Naive B cell (primary cell): Measurements from ENCODE around the gene ZNF536. TPM values are rescaled to one million over a fixed set of nuclear protein-coding genes. Genes with fewer than 3 reads are reported as not detected.

Experiments
- ATAC-seq, 2 donors: fragments of 150-1000 bp; cut with Tn5 transposase; 2 replicates each; pipeline ENCODE4 v1.10.0; 2021; ENCODE audit warnings: low read depth in 2 of 2, mild to moderate bottlenecking in 2 of 2, moderate library complexity in 2 of 2
- DNase-seq: peaks from one replicate; pipeline ENCODE4 v3.0.0; 2022
- H3K27ac Mint-ChIP-seq, 6 donors: one replicate each; pipeline ENCODE4 v1.8.0; 2020 to 2022; ENCODE audit warnings: mild to moderate bottlenecking in 6 of 6, mixed read lengths in 6 of 6, moderate library complexity in 5 of 6, inconsistent platforms in 2 of 6
- H3K27me3 Mint-ChIP-seq, 3 donors: one replicate each; pipeline ENCODE4 v1.8.0; 2021 to 2022; ENCODE audit warnings: mixed read lengths in 3 of 3, mild to moderate bottlenecking in 1 of 3
- H3K36me3 Mint-ChIP-seq, 2 donors: one replicate each; pipeline ENCODE4 v1.8.0; 2020 to 2022; ENCODE audit warnings: mixed read lengths in 2 of 2, inconsistent platforms in 1 of 2, mild to moderate bottlenecking in 1 of 2
- H3K4me1 Mint-ChIP-seq, 3 donors: one replicate each; pipeline ENCODE4 v1.8.0; 2020 to 2022; ENCODE audit warnings: mixed read lengths in 3 of 3, inconsistent platforms in 1 of 3, mild to moderate bottlenecking in 1 of 3, moderate library complexity in 1 of 3
- H3K4me3 Mint-ChIP-seq, 8 donors: one replicate each; pipeline ENCODE4 v1.8.0; 2020 to 2022; ENCODE audit warnings: mild to moderate bottlenecking in 8 of 8, mixed read lengths in 8 of 8, moderate library complexity in 8 of 8, inconsistent platforms in 2 of 8
- H3K9me3 Mint-ChIP-seq, 7 donors: one replicate each; pipeline ENCODE4 v1.8.0; 2020 to 2022; ENCODE audit warnings: mixed read lengths in 7 of 7, mild to moderate bottlenecking in 5 of 7, inconsistent platforms in 2 of 7, moderate library complexity in 1 of 7
- polyA plus RNA-seq, 6 donors: library from polyadenylated mRNA; unstranded; fragments of 300-500 nt; fragmentation: Illumina TruSeq; gene quantifications; one replicate each; pipeline ENCODE4 v1.2.3, GENCODE V29; 2021; ENCODE audit warnings: low read depth in 6 of 6

The ZNF536 gene
- polyA plus RNA-seq, 6 donors from 2014 or later = 0.08 TPM; not detected in 5

DNA sequence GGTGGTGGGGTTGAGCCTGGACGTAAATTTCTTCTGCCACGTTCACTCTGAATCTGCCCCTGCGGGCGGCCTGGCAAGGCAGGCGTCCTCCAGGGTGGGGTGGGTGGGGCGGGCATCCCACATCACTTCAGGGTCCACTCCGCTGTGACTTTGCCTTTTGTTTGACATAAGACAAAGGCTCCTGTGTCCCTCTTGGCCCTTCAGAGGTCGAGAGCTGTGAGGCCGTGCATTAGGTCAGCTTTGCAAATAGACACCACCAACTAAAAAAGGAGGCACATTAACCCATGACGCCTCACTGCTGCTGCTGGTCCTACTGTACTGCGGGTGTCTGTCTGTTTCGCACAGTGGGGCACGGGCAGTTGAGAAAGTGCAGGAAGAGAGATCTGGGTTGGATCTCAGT is 10.5 kb upstream of the ZNF536 start:
- Mint-ChIP-seq H3K4me1 (peaks cover 0 to 4% (median 0%) of the 10 kb centered on the region in 3 donors), H3K27me3 (peaks cover 25 to 45% (median 45%) of the 10 kb centered on the region in 3 donors), H3K9me3 (peaks cover 0 to 5% (median 1%) of the 10 kb centered on the region in 7 donors), H3K4me3 (no peak overlapping the region), H3K36me3 (no peaks in the 10 kb centered on the region), H3K27ac (no peak overlapping the region)
- DNase-seq (no peak), ATAC-seq (no peak)

DNA sequence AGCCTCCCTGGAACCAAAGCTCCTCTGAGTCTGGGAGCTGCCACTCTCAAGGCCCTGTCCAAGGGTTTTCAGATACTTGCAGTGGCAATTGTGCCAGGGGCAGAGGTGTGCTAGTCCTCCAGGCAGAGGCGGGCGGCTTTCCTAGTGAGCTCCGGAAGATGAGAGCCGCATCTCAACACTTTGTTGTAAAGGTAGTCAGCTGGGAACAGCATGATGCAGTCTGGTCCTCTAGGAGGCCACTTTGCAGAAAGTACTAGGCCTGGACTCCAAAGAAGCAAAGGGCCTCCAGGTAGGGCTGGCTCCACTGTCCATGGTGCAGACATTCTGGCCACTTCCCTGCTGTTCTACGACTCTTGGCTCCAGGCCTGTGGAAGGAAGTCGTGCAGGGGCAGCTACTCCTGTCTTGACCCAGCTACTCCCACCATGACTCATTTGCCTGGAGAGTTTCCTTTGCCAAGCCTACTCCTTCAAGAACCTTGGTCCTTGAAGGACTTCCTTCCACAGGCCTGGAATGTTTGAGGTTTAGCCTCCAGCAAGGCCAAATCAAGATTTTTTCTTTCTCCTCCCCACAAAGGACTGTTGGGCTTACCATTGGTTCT is 9.9 kb upstream of the ZNF536 start:
- no peak for ATAC-seq

DNA sequence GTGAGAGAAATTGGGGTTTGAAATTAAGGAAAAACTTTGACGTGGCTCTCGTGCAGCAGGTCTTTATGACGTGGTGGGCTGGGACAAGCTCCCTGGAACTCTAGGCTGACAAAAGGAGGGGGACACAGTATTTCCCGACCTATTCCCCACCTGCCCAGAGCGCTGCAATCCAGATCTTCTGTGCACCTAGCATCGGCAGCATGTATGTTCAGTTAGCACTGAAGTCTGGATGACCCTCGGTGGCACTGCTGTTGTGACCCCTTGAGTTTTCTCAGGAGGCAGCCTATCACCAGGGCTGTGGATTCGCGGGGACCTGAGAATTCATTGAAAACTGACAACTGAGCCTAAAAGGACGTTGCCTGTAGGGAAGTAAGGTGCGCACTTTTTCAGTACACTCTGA is 9.1 kb upstream of the ZNF536 start:
- peak overlapping the region in 1 of 8 donors; percentile 17 for H3K4me3 Mint-ChIP-seq
- peaks cover 0 to 4% (median 0%) of the 10 kb centered on the region in 7 donors for H3K9me3 Mint-ChIP-seq
- H3K27me3 Mint-ChIP-seq = peaks cover 28 to 51% (median 37%) of the 10 kb centered on the region in 3 donors
- H3K4me1 Mint-ChIP-seq = peaks cover 0 to 4% (median 0%) of the 10 kb centered on the region in 3 donors
- no peak for DNase-seq
- no peak for ATAC-seq
- H3K27ac Mint-ChIP-seq = no peak overlapping the region
- H3K36me3 Mint-ChIP-seq = no peaks in the 10 kb centered on the region

More for the DNA sequence above, 9.9 kb upstream of the ZNF536 start:
- no peak overlapping the region for H3K4me3 Mint-ChIP-seq
- H3K27me3 Mint-ChIP-seq = peaks cover 25 to 46% (median 39%) of the 10 kb centered on the region in 3 donors
- H3K9me3 Mint-ChIP-seq = peaks cover 0 to 4% (median 0%) of the 10 kb centered on the region in 7 donors
- peaks cover 0 to 4% (median 0%) of the 10 kb centered on the region in 3 donors for H3K4me1 Mint-ChIP-seq
- H3K27ac Mint-ChIP-seq = no peak overlapping the region
- no peak for DNase-seq
- no peaks in the 10 kb centered on the region for H3K36me3 Mint-ChIP-seq

DNA sequence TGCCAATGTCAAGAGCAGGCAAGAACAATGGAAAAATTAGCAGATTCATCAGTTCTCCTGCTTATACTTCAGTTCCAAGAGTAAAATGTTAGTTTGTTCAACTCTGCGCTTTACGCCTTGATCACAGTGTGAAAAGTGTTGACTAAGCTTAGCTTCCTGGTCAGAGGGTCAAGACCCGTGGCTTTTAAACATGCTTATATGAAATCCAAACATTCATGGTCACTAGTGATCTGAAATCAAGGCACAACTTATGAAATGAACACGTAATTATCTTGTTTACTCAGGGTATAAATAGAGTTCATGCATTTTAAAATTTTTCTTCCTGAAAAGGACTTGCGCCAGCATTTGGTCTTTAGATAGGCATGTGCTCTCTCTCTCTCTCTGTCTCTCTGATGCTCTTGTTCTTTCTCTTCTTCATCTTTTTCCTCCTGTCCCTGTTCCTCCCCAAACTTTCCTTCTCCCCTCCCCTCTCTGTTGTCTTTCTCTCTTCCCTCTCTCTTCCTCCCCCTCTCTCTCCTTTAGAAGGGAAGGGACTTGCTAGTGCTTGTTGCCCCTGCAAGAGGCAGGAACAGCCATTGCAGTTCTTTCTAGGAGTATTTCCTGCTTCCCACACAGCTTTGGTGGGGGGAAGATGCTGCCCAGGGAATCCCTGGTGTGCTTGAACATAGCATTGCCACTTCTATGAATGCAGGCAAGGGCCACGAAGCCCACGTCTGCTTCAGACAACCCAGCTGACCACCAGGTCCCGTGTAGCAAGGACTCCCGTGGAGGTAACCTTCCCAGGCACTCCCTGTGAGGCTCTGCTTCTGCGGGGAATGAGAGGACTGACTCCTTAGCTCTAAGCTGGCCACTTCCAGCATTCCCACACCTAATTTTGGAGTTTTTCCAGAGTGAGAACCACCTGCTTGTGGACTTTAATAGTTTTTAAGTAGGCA is 7.1 kb upstream of the ZNF536 start:
- Mint-ChIP-seq H3K4me1 (peaks cover 0 to 4% (median 0%) of the 10 kb centered on the region in 3 donors), H3K4me3 (no peak overlapping the region), H3K36me3 (no peaks in the 10 kb centered on the region), H3K27ac (no peak overlapping the region), H3K9me3 (peaks cover 0 to 4% (median 0%) of the 10 kb centered on the region in 7 donors), H3K27me3 (peaks cover 23 to 37% (median 32%) of the 10 kb centered on the region in 3 donors)
- ATAC-seq = no peak
- DNase-seq = no peak

DNA sequence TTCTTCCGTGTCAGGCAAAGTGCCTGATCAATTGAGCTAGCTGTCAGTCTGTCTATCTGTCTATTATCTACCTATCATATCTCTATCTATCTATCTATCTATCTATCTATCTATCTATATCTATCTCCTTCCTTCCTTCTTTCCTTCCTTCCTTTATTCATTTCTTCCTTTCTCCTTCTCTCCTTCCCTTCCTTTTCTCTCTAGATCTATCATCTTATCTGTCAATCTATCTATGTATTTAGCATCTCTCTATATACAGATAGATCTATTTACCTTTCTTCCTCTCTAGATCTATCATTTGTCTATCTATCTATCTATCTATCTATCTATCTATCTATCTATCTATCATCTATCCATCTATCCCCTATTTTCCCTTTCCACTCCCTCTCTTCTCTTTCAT is 5.9 kb upstream of the ZNF536 start:
- H3K9me3 Mint-ChIP-seq = peaks cover 0 to 4% (median 0%) of the 10 kb centered on the region in 7 donors
- DNase-seq = no peak
- no peak overlapping the region for H3K4me3 Mint-ChIP-seq
- peaks cover 11 to 29% (median 25%) of the 10 kb centered on the region in 3 donors for H3K27me3 Mint-ChIP-seq
- ATAC-seq = no peak
- H3K36me3 Mint-ChIP-seq = no peaks in the 10 kb centered on the region
- no peaks in the 10 kb centered on the region for H3K4me1 Mint-ChIP-seq
- H3K27ac Mint-ChIP-seq = no peak overlapping the region

DNA sequence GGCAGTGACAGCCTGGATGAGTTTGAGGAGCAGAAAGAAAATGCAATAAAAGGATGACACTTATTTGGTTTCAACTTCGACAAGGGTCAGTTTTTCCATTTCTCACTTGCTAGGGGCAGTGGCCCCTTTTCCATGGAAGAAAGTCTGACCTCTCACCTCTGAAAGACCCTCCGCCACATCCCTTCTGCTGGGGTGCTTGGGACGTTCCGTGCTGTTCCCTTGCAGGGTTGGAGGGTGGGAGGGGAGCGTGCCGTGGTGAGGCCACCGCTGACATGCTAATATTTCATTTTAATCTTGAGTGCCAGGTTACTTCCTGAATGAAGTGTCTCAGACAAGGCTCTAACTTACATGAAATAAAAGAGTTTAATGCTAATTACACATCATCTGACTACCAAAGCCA is 5.2 kb upstream of the ZNF536 start:
- H3K27me3 Mint-ChIP-seq = peaks cover 14 to 30% (median 26%) of the 10 kb centered on the region in 3 donors
- ATAC-seq (no peak), DNase-seq (no peak)
- H3K4me3 Mint-ChIP-seq = no peak overlapping the region
- no peaks in the 10 kb centered on the region for H3K36me3 Mint-ChIP-seq
- no peaks in the 10 kb centered on the region for H3K4me1 Mint-ChIP-seq
- peaks cover 0 to 4% (median 0%) of the 10 kb centered on the region in 7 donors for H3K9me3 Mint-ChIP-seq
- peak overlapping the region in 1 of 6 donors; percentile 45 for H3K27ac Mint-ChIP-seq

DNA sequence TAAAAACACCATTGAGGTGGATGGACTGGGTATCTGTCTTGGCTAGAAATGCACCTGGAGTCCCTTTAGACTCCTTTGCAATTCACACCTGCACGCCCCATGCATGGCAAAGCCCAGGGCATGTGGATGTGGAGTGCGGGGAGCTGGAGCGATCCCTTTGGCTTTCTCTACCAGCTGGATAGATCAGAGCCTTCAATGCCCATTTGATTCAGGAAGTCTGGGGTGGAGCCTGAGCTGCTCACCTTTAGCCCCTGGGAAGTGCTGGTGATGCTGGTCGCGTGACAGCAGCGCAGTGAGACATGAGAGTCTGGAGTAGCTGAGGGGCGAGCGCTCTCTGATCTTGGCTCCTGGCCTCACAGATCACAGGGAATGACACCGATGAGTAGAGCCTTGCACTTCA is 4.8 kb upstream of the ZNF536 start:
- H3K4me3 Mint-ChIP-seq = no peak overlapping the region
- no peaks in the 10 kb centered on the region for H3K4me1 Mint-ChIP-seq
- DNase-seq = no peak
- H3K27ac Mint-ChIP-seq = peak overlapping the region in 1 of 6 donors; percentile 45
- peaks cover 18 to 31% (median 28%) of the 10 kb centered on the region in 3 donors for H3K27me3 Mint-ChIP-seq
- no peak for ATAC-seq
- H3K36me3 Mint-ChIP-seq = no peaks in the 10 kb centered on the region
- H3K9me3 Mint-ChIP-seq = peaks cover 0 to 4% (median 0%) of the 10 kb centered on the region in 7 donors

DNA sequence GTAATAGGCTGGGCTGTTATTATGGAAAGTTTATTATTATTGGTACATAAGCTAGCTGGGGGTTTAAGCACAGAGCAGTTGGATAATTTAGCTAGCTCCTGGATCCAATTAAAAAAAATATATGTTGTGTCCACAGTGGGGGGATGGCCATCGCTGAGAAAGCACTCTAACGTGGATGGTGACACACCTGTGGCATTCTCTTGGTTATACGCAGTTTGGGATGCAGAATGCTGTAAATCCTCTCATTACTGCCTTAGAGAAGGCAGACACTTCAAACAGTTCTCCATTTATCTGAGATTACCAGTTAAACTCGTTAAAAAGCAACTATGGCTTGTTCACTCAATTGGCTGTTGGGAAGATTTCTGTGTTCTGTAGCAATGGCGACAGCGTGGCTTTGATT is 2.4 kb upstream of the ZNF536 start:
- Mint-ChIP-seq H3K4me3 (no peak overlapping the region), H3K36me3 (no peaks in the 10 kb centered on the region), H3K27ac (no peak overlapping the region), H3K27me3 (peaks cover 18 to 34% (median 25%) of the 10 kb centered on the region in 3 donors), H3K4me1 (no peaks in the 10 kb centered on the region), H3K9me3 (peaks cover 0 to 4% (median 0%) of the 10 kb centered on the region in 7 donors)
- DNase-seq (no peak), ATAC-seq (no peak)

DNA sequence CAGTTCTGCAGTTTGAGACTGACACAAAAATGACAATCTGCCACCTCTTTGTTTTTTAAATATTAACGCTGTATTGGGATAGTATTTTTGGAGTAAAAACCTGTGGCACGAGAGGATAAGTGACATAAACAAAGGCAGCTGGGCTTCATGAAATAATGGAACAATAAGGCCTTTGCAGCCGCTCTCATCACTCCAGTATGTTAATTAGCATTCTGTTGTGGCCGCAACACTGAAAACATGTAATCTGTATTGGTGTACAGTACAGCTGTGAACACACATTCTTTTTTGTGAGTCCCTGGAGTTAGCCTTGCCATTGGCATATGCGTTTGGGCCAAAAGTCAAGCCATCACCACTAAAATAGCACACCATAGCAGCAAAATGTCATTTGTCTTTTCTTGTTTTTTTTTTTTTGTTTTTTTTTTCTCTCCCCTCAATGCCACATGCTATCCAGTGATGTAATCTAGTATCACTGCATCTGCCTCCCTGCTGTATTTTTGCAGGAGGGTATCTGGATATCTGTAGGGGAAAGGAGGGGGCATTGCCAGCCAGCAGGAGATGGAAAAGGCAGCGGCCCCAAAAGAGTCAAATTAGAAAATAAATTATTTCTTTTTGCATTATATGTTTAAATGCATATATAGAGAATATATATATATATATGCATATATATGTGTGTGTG is 885 bp upstream of the ZNF536 start:
- DNase-seq (no peak), ATAC-seq (no peak)
- H3K4me3 Mint-ChIP-seq = no peak overlapping the region
- H3K27ac Mint-ChIP-seq = no peak overlapping the region
- H3K27me3 Mint-ChIP-seq = peaks cover 29 to 42% (median 31%) of the 10 kb centered on the region in 3 donors
- H3K36me3 Mint-ChIP-seq = no peaks in the 10 kb centered on the region
- no peaks in the 10 kb centered on the region for H3K9me3 Mint-ChIP-seq
- H3K4me1 Mint-ChIP-seq = peaks cover 0 to 5% (median 0%) of the 10 kb centered on the region in 3 donors

DNA sequence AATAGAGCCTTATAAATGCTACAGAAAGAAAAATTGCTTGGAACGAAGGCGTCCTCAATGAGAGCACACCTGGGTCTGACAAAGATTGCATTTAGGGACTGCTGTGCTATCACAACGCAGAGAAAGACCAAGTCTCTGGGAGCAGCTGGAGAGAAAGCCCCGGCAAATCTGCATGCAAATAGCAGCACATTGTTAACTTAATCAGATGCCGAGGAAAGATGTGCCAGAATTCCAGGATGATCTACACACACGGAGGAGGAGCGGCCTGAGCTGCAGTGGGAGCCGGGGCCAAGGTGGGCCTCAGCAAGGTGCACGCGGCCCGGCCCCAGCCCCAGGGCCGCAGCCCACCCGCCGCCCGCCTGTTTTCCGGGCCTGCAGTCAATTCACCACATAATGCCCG is 1.4 kb downstream of the ZNF536 start:
- ATAC-seq (no peak), DNase-seq (no peak)
- Mint-ChIP-seq H3K36me3 (no peaks in the 10 kb centered on the region), H3K4me3 (no peak overlapping the region), H3K27ac (no peak overlapping the region), H3K9me3 (no peaks in the 10 kb centered on the region), H3K27me3 (peaks cover 24 to 44% (median 39%) of the 10 kb centered on the region in 3 donors), H3K4me1 (peaks cover 0 to 5% (median 0%) of the 10 kb centered on the region in 3 donors)

DNA sequence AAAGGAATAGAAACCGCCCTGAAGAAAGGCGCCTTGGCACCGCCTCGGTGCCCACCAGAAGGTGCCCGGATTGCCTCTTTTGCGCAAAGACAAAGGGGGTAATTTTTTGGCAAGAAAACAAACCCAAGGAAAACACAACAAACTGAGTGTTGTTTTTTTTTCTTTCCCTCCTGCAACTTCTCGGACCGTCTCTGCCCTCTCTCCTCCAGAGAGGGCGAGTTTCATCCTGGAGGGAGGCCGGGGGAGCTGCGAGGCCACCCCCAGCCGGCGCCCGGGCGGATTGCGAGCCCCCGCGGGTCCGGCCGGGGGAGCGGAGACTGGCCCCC is 2.3 kb downstream of the ZNF536 start:
- peaks cover 0 to 5% (median 0%) of the 10 kb centered on the region in 3 donors for H3K4me1 Mint-ChIP-seq
- DNase-seq (no peak), ATAC-seq (no peak)
- no peak overlapping the region for H3K27ac Mint-ChIP-seq
- H3K27me3 Mint-ChIP-seq = peaks cover 21 to 44% (median 39%) of the 10 kb centered on the region in 3 donors
- no peaks in the 10 kb centered on the region for H3K36me3 Mint-ChIP-seq
- H3K4me3 Mint-ChIP-seq = peak overlapping the region in 1 of 8 donors; percentile 25
- H3K9me3 Mint-ChIP-seq = no peaks in the 10 kb centered on the region

DNA sequence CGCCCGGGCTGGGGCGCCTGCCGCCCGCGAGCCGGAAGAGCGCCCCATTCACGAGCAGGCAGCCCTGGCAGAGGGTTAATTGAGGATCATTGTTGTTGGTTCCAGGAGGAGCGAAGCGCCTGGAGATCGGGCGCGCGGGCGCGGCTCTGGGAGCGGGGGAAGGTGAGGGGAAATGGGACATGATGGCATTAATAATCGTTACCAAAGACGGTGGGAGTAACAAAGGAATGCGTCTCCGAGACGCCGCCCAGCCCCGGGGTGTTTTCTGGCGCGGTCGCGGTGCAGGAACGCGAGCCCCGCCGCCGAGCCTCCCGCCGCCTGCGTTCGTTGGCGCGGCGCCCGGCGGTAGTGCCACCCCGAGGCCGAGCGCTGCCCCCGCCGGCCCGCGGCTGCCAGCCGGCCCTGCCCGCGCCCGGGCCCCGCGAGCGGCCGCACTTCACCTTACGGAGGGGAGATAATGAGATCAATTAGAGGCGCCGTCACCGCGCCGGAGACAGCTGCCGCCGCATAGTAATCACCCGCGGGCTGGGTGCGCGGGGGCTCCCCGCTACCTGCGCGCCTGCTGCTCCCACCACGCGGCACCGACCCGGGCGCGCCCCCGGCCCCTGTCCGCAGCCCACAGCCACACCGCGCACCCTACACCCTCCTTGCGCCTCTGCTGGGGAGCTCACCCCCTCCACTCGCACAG is 2.8 kb downstream of the ZNF536 start:
- peaks cover 21 to 44% (median 39%) of the 10 kb centered on the region in 3 donors for H3K27me3 Mint-ChIP-seq
- DNase-seq (no peak), ATAC-seq (no peak)
- no peak overlapping the region for H3K27ac Mint-ChIP-seq
- no peaks in the 10 kb centered on the region for H3K36me3 Mint-ChIP-seq
- H3K9me3 Mint-ChIP-seq = no peaks in the 10 kb centered on the region
- H3K4me1 Mint-ChIP-seq = peaks cover 0 to 5% (median 0%) of the 10 kb centered on the region in 3 donors
- H3K4me3 Mint-ChIP-seq = no peak overlapping the region

DNA sequence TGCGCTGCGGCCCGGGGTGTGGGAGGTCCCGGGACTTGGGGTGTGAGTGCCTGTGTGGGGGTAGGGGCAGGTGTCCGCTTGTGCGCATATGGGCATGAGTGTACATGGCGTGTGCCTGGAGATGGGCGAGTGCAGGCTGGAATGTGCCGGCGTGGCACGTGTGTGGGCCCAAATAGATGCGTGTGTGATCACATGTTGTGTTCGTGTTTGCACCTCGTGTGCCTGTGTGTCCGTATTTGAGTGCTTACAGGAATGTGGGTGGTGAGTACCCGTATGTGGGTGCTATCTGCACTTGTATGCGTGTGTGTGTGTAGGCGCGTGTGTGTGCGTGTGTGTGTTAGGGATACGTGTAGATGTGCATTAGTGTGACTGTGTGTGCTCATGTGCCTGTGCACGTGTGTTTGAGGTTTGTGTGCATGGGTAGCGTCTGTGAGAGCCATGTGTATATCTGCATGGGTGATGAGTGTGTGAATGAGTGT is 3.4 kb downstream of the ZNF536 start:
- no peak for ATAC-seq
- peaks cover 0 to 5% (median 0%) of the 10 kb centered on the region in 3 donors for H3K4me1 Mint-ChIP-seq
- no peaks in the 10 kb centered on the region for H3K36me3 Mint-ChIP-seq
- no peak overlapping the region for H3K27ac Mint-ChIP-seq
- no peak for DNase-seq
- H3K4me3 Mint-ChIP-seq = no peak overlapping the region
- H3K9me3 Mint-ChIP-seq = no peaks in the 10 kb centered on the region
- peaks cover 21 to 44% (median 39%) of the 10 kb centered on the region in 3 donors for H3K27me3 Mint-ChIP-seq
